ENCODE measurements around the gene FBXL5. TPM values are rescaled to one million over a fixed set of nuclear protein-coding genes. Genes with fewer than 3 reads are reported as not detected.

FBXL5 gene
- total and polyA plus RNA-seq, 2 of the 13 experiments (the other 11 are each of a cell fraction or from before 2014, with no cell fraction given) = 17.4 to 45.3 TPM

GRCh38 chr4:15655223-15656037 is at the start of gene FBXL5 (continued):
- TF ChIP-seq ZBED4 (CRISPR knock-in tag; IDR thresholded peaks at IDR 0.05; ENCODE audit: borderline replicate concordance) = no peak
- no peak for TF ChIP-seq ATF1 (CRISPR knock-in tag; IDR thresholded peaks at IDR 0.05)
- TF ChIP-seq RORA (CRISPR knock-in tag; IDR thresholded peaks at IDR 0.05) = no peak
- peak; percentile 61 for TF ChIP-seq YEATS4 (CRISPR knock-in tag; IDR thresholded peaks at IDR 0.05; ENCODE audit: borderline replicate concordance)
- TF ChIP-seq ZNF761 (CRISPR knock-in tag; conservative IDR thresholded peaks at IDR 0.05) = no peak
- peak; percentile 75 for TF ChIP-seq HIVEP1 (CRISPR knock-in tag; IDR thresholded peaks at IDR 0.05)
- TF ChIP-seq, protein P1, sequence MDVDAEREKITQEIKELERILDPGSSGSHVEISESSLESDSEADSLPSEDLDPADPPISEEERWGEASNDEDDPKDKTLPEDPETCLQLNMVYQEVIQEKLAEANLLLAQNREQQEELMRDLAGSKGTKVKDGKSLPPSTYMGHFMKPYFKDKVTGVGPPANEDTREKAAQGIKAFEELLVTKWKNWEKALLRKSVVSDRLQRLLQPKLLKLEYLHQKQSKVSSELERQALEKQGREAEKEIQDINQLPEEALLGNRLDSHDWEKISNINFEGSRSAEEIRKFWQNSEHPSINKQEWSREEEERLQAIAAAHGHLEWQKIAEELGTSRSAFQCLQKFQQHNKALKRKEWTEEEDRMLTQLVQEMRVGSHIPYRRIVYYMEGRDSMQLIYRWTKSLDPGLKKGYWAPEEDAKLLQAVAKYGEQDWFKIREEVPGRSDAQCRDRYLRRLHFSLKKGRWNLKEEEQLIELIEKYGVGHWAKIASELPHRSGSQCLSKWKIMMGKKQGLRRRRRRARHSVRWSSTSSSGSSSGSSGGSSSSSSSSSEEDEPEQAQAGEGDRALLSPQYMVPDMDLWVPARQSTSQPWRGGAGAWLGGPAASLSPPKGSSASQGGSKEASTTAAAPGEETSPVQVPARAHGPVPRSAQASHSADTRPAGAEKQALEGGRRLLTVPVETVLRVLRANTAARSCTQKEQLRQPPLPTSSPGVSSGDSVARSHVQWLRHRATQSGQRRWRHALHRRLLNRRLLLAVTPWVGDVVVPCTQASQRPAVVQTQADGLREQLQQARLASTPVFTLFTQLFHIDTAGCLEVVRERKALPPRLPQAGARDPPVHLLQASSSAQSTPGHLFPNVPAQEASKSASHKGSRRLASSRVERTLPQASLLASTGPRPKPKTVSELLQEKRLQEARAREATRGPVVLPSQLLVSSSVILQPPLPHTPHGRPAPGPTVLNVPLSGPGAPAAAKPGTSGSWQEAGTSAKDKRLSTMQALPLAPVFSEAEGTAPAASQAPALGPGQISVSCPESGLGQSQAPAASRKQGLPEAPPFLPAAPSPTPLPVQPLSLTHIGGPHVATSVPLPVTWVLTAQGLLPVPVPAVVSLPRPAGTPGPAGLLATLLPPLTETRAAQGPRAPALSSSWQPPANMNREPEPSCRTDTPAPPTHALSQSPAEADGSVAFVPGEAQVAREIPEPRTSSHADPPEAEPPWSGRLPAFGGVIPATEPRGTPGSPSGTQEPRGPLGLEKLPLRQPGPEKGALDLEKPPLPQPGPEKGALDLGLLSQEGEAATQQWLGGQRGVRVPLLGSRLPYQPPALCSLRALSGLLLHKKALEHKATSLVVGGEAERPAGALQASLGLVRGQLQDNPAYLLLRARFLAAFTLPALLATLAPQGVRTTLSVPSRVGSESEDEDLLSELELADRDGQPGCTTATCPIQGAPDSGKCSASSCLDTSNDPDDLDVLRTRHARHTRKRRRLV (CRISPR knock-in tag; IDR thresholded peaks at IDR 0.05) = peak; percentile 89
- 0 out of 2 replicates have a peak, but pooled peaks have one; percentile 21 for TF ChIP-seq GATAD1 (CRISPR knock-in tag; IDR thresholded peaks at IDR 0.05)
- peak; percentile 57; the same call in 1 of the 2 replicates for TF ChIP-seq SNAPC5 (CRISPR knock-in tag; IDR thresholded peaks at IDR 0.05; ENCODE audit: borderline replicate concordance)
- TF ChIP-seq, protein P2, sequence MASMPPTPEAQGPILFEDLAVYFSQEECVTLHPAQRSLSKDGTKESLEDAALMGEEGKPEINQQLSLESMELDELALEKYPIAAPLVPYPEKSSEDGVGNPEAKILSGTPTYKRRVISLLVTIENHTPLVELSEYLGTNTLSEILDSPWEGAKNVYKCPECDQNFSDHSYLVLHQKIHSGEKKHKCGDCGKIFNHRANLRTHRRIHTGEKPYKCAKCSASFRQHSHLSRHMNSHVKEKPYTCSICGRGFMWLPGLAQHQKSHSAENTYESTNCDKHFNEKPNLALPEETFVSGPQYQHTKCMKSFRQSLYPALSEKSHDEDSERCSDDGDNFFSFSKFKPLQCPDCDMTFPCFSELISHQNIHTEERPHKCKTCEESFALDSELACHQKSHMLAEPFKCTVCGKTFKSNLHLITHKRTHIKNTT (CRISPR knock-in tag; IDR thresholded peaks at IDR 0.05) = no peak
- TF ChIP-seq MTA1 (CRISPR knock-in tag; IDR thresholded peaks at IDR 0.05; ENCODE audit: borderline replicate concordance) = no peak
- no peak for TF ChIP-seq FOXO1 (CRISPR knock-in tag; IDR thresholded peaks at IDR 0.05)
- TF ChIP-seq ZNF451 (CRISPR knock-in tag; IDR thresholded peaks at IDR 0.05) = peak; percentile 85
- TF ChIP-seq HOXA7 (CRISPR knock-in tag; IDR thresholded peaks at IDR 0.05) = no peak
- 0 out of 2 replicates have a peak, but pooled peaks have one; percentile 12 for TF ChIP-seq TSC22D2 (CRISPR knock-in tag; IDR thresholded peaks at IDR 0.05; ENCODE audit: borderline replicate concordance)
- peak; percentile 47; the same call in 1 of the 2 replicates for TF ChIP-seq ZNF792 (CRISPR knock-in tag; IDR thresholded peaks at IDR 0.05)
- no peak for TF ChIP-seq SSRP1 (CRISPR knock-in tag; IDR thresholded peaks at IDR 0.05)
- TF ChIP-seq DPF2 (CRISPR knock-in tag; IDR thresholded peaks at IDR 0.05; ENCODE audit: borderline replicate concordance, low read depth) = no peak
- TF ChIP-seq MEF2D (CRISPR knock-in tag; IDR thresholded peaks at IDR 0.05) = peak; percentile 59; the same call in 1 of the 2 replicates
- TF ChIP-seq CHCHD3 (CRISPR knock-in tag; IDR thresholded peaks at IDR 0.05) = no peak
- peak; percentile 85 for TF ChIP-seq DMAP1 (CRISPR knock-in tag; IDR thresholded peaks at IDR 0.05)
